Neuronal stem cell (in vitro differentiated cells): ENCODE data around the gene RAB17.

ENCODE experiments used
- DNase-seq: peaks from one replicate; pipeline ENCODE4 v3.0.0-alpha.2; 2013; ENCODE audit warnings: low spot score
- H2AFZ ChIP-seq: one replicate; pipeline ENCODE4 v1.6.1; 2013; ENCODE audit warnings: mild to moderate bottlenecking, low read length, inconsistent platforms
- H2AK5ac ChIP-seq: 2 replicates; pipeline ENCODE4 v1.6.1; 2013; ENCODE audit warnings: low read depth, mild to moderate bottlenecking, inconsistent platforms, low read length, moderate library complexity, mixed read lengths
- H2BK120ac ChIP-seq: 2 replicates; pipeline ENCODE4 v1.6.1; 2013; ENCODE audit warnings: low read depth, mild to moderate bottlenecking, inconsistent platforms, low read length, moderate library complexity, mixed read lengths
- H2BK12ac ChIP-seq: one replicate; pipeline ENCODE4 v1.6.1; 2013; ENCODE audit warnings: low read length, inconsistent platforms
- H2BK15ac ChIP-seq: 2 replicates; pipeline ENCODE4 v1.6.1; 2013; ENCODE audit warnings: mild to moderate bottlenecking, low read length, inconsistent platforms, mixed read lengths
- H2BK5ac ChIP-seq: one replicate; pipeline ENCODE4 v1.6.1; 2013; ENCODE audit warnings: inconsistent platforms, mild to moderate bottlenecking, low read length, moderate library complexity
- H3K14ac ChIP-seq: one replicate; pipeline ENCODE4 v1.6.1; 2013; ENCODE audit warnings: low read length, inconsistent platforms
- H3K18ac ChIP-seq: 2 replicates; pipeline ENCODE4 v1.6.1; 2013; ENCODE audit warnings: low read length, inconsistent platforms
- H3K23ac ChIP-seq: 2 replicates; pipeline ENCODE4 v1.6.1; 2013; ENCODE audit warnings: low read depth, mild to moderate bottlenecking, mixed read lengths, low read length, inconsistent platforms; ENCODE audit not compliant: poor library complexity
- H3K27ac ChIP-seq: replicated peaks from 3 replicates; pipeline ENCODE4 v1.5.1; 2013; ENCODE audit warnings: low read length, inconsistent platforms
- H3K27me3 ChIP-seq, 3 experiments: 2 replicates each; pipeline ENCODE4 v1.6.1; 2013; ENCODE audit warnings: low read length in 3 of 3, mild to moderate bottlenecking in 2 of 3, inconsistent platforms in 1 of 3, low read depth in 1 of 3, mixed read lengths in 1 of 3, moderate library complexity in 1 of 3; ENCODE audit not compliant: control insufficient read depth in 3 of 3, insufficient read depth in 3 of 3
- H3K36me3 ChIP-seq, 2 donors: replicated peaks in 1 of 2; 2 replicates each; pipeline ENCODE4 v1.6.1; 2013; ENCODE audit warnings: low read length in 2 of 2; ENCODE audit not compliant: control insufficient read depth in 2 of 2, insufficient read depth in 2 of 2
- H3K4ac ChIP-seq: 2 replicates; pipeline ENCODE4 v1.6.1; 2013; ENCODE audit warnings: inconsistent platforms, mild to moderate bottlenecking, low read length, moderate library complexity
- H3K4me1 ChIP-seq, 2 donors: 1 replicate in 1 of 2; 2 replicates in 1 of 2; pipeline ENCODE4 v1.6.1; 2013; ENCODE audit warnings: low read length in 2 of 2, low read depth in 1 of 2; ENCODE audit not compliant: control insufficient read depth in 2 of 2, insufficient read depth in 1 of 2
- H3K4me2 ChIP-seq: one replicate; pipeline ENCODE4 v1.6.1; 2013; ENCODE audit warnings: mild to moderate bottlenecking, low read length, inconsistent platforms; ENCODE audit not compliant: insufficient read depth, poor library complexity, severe bottlenecking
- H3K4me3 ChIP-seq, 2 donors: 2 replicates each; pipeline ENCODE4 v1.5.1; 2013; ENCODE audit warnings: low read length in 2 of 2, mild to moderate bottlenecking in 2 of 2, inconsistent platforms in 1 of 2, moderate library complexity in 1 of 2
- H3K79me1 ChIP-seq: one replicate; pipeline ENCODE4 v1.6.1; 2013; ENCODE audit warnings: low read depth, mild to moderate bottlenecking, inconsistent platforms, low read length, moderate library complexity
- H3K9ac ChIP-seq: one replicate; pipeline ENCODE4 v1.6.1; 2013; ENCODE audit warnings: mild to moderate bottlenecking, low read depth, low read length, inconsistent platforms; ENCODE audit not compliant: poor library complexity
- H3K9me3 ChIP-seq, 2 donors: replicated peaks in 1 of 2; 2 replicates each; pipeline versions ENCODE3 to v1.6.1; 2013; ENCODE audit warnings: low read length in 2 of 2, mild to moderate bottlenecking in 2 of 2, inconsistent platforms in 1 of 2, low read depth in 1 of 2, mixed read lengths in 1 of 2, moderate library complexity in 1 of 2; ENCODE audit not compliant: control insufficient read depth in 2 of 2, insufficient read depth in 1 of 2
- H4K8ac ChIP-seq: one replicate; pipeline ENCODE4 v1.6.1; 2013; ENCODE audit warnings: low read depth, mild to moderate bottlenecking, inconsistent platforms, low read length, moderate library complexity
- H4K91ac ChIP-seq: one replicate; pipeline ENCODE4 v1.6.1; 2013; ENCODE audit warnings: low read length, low read depth, mild to moderate bottlenecking, inconsistent platforms; ENCODE audit not compliant: poor library complexity
- WGBS, 2 donors: extraction: QIAGEN DNeasy Blood & Tissue Kit; methylation state at CpG; one replicate each; pipeline ENCODE4 v1.1.7; 2013; ENCODE audit warnings: missing lambda C conversion rate in 2 of 2, mixed read lengths in 1 of 2; ENCODE audit not compliant: insufficient read length in 2 of 2, insufficient replicate concordance in 1 of 2; ENCODE audit errors: extremely low coverage in 2 of 2; 5-methylcytosine and 5-hydroxymethylcytosine counted together

RAB17 gene

GRCh38 chr2:237542001-237542704 is 48.4 kb downstream of the RAB17 start:
- no peak overlapping the region for H2BK5ac ChIP-seq
- peaks cover 0 to 7% (median 0%) of the 10 kb centered on the region in 3 experiments for H3K27me3 ChIP-seq
- H2AK5ac ChIP-seq = peak overlapping the region; percentile 27
- no peak overlapping the region for H2BK120ac ChIP-seq
- H3K9ac ChIP-seq = no peak overlapping the region
- no peak overlapping the region for H2BK12ac ChIP-seq
- H4K91ac ChIP-seq = no peak overlapping the region
- WGBS, 2 donors = no CpG with 5 or more reads among the region's 18 CpGs
- H3K79me1 ChIP-seq = no peaks in the 10 kb centered on the region
- no peak overlapping the region for H3K4me3 ChIP-seq
- no peak overlapping the region for H3K4ac ChIP-seq
- no peaks in the 10 kb centered on the region for H3K36me3 ChIP-seq
- H2BK15ac ChIP-seq = no peak overlapping the region
- no peak for DNase-seq
- no peak overlapping the region for H3K23ac ChIP-seq
- H3K4me2 ChIP-seq = no peak overlapping the region
- no peak overlapping the region for H3K27ac ChIP-seq
- H3K9me3 ChIP-seq = no peaks in the 10 kb centered on the region
- H2AFZ ChIP-seq = no peak overlapping the region
- H4K8ac ChIP-seq = no peak overlapping the region
- no peak overlapping the region for H3K14ac ChIP-seq
- no peak overlapping the region for H3K18ac ChIP-seq
- peaks cover 0 to 8% of the 10 kb centered on the region in 2 donors for H3K4me1 ChIP-seq

GRCh38 chr2:237541243-237541642 is 49.3 kb downstream of the RAB17 start:
- Histone ChIP-seq H3K27ac (no peak overlapping the region), H2BK120ac (no peak overlapping the region), H3K4me2 (no peak overlapping the region), H3K18ac (no peak overlapping the region), H3K27me3 (peaks cover 0 to 5% (median 0%) of the 10 kb centered on the region in 3 experiments), H4K8ac (no peak overlapping the region), H3K4ac (no peak overlapping the region), H3K4me1 (peaks cover 0 to 8% of the 10 kb centered on the region in 2 donors), H2BK5ac (no peak overlapping the region), H3K79me1 (no peaks in the 10 kb centered on the region), H4K91ac (no peak overlapping the region), H3K23ac (no peak overlapping the region), H2BK12ac (no peak overlapping the region), H2AK5ac (no peak overlapping the region), H3K14ac (no peak overlapping the region), H3K4me3 (no peak overlapping the region), H3K36me3 (no peaks in the 10 kb centered on the region), H2BK15ac (no peak overlapping the region), H3K9ac (peak overlapping the region; percentile 34), H3K9me3 (no peaks in the 10 kb centered on the region), H2AFZ (no peak overlapping the region)
- WGBS, 2 donors = no CpG with 5 or more reads among the region's 5 CpGs
- DNase-seq = peak; percentile 20

- H3K79me1 ChIP-seq = no peaks in the 10 kb centered on the region
- DNase-seq = no peak
- WGBS, 2 donors = no CpG with 5 or more reads among the region's 6 CpGs
- no peak overlapping the region for H4K91ac ChIP-seq
- no peak overlapping the region for H2AFZ ChIP-seq
- H2BK5ac ChIP-seq = peak overlapping the region; percentile 32
- no peaks in the 10 kb centered on the region for H3K36me3 ChIP-seq
- H2BK12ac ChIP-seq = peak overlapping the region; percentile 50
- H3K4me3 ChIP-seq = no peak overlapping the region
- H3K4me1 ChIP-seq = peaks cover 0 to 8% of the 10 kb centered on the region in 2 donors
- H3K14ac ChIP-seq = no peak overlapping the region
- H3K9me3 ChIP-seq = no peaks in the 10 kb centered on the region
- H4K8ac ChIP-seq = no peak overlapping the region
- peak overlapping the region; percentile 45 for H3K18ac ChIP-seq
- no peak overlapping the region for H3K27ac ChIP-seq
- no peak overlapping the region for H3K4ac ChIP-seq
- H2BK120ac ChIP-seq = no peak overlapping the region
- H2BK15ac ChIP-seq = no peak overlapping the region
- no peak overlapping the region for H3K4me2 ChIP-seq
- peak overlapping the region; percentile 30 for H2AK5ac ChIP-seq
- peaks cover 0 to 5% (median 0%) of the 10 kb centered on the region in 3 experiments for H3K27me3 ChIP-seq
- H3K23ac ChIP-seq = no peak overlapping the region
- H3K9ac ChIP-seq = peak overlapping the region; percentile 34
Measured at GRCh38 chr2:237540823-237541222, 49.7 kb downstream of the RAB17 start.

DNA sequence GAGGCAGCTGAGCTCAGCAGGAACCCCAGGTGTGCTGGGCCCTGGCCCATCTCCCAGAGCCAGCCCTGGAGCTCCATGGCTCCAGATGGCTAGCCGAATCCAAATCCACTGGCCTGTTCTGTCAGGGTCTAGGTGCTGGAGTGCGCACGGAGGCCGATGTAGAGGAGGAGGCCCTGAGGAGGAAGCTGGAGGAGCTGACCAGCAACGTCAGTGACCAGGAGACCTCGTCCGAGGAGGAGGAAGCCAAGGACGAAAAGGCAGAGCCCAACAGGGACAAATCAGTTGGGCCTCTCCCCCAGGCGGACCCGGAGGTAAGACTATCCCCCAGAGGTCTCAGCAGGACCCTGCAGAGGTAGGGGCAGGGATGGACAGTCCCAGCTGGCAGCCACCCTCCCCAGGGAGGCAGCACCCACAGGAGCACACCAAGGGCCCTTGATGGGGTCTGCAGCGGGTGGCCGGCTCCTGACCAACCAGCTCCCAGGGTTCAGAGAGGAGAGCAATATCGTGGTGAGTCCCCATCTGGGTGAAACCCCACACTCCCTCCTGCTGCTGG is 50.2 kb downstream of the RAB17 start:
- Histone ChIP-seq H3K4ac (no peak overlapping the region), H3K18ac (no peak overlapping the region), H2BK15ac (no peak overlapping the region), H3K9me3 (no peaks in the 10 kb centered on the region), H2AFZ (no peak overlapping the region), H4K8ac (no peak overlapping the region), H2AK5ac (peak overlapping the region; percentile 30), H3K36me3 (no peaks in the 10 kb centered on the region), H3K79me1 (no peaks in the 10 kb centered on the region), H3K27ac (no peak overlapping the region), H3K4me1 (peaks cover 0 to 8% of the 10 kb centered on the region in 2 donors), H4K91ac (no peak overlapping the region), H2BK12ac (no peak overlapping the region), H3K4me2 (no peak overlapping the region), H3K23ac (no peak overlapping the region), H3K14ac (no peak overlapping the region), H2BK120ac (no peak overlapping the region), H2BK5ac (no peak overlapping the region), H3K27me3 (peaks cover 0 to 8% (median 0%) of the 10 kb centered on the region in 3 experiments), H3K4me3 (no peak overlapping the region), H3K9ac (no peak overlapping the region)
- no CpG with 5 or more reads among the region's 13 CpGs for WGBS, 2 donors
- no peak for DNase-seq
